Left ventricle myocardium inferior (tissue), 1 donor: ENCODE data around the gene SLC22A17. TPM values are rescaled to one million over a fixed set of nuclear protein-coding genes. Genes with fewer than 3 reads are reported as not detected.

ENCODE experiments used
- DNase-seq: peaks from one replicate; pipeline ENCODE4 v3.0.0-alpha.2; 2020
- H3K27ac ChIP-seq: fragments of 200-600 bp; replicated peaks from 2 replicates; pipeline ENCODE4 v1.8.0; 2021
- H3K27me3 ChIP-seq: fragments of 200-600 bp; 2 replicates; pipeline ENCODE4 v1.8.0; 2021; ENCODE audit warnings: low read depth
- H3K36me3 ChIP-seq: fragments of 200-600 bp; 2 replicates; pipeline ENCODE4 v1.8.0; 2021
- H3K4me1 ChIP-seq: fragments of 200-600 bp; 2 replicates; pipeline ENCODE4 v1.8.0; 2021
- H3K4me3 ChIP-seq: fragments of 200-600 bp; 2 replicates; pipeline ENCODE4 v1.8.0; 2021; ENCODE audit warnings: mild to moderate bottlenecking, moderate library complexity
- H3K9me3 ChIP-seq: fragments of 200-600 bp; replicated peaks from 2 replicates; pipeline ENCODE4 v1.8.0; 2021
- CTCF ChIP-seq: fragments of 200-600 bp; IDR thresholded peaks from 2 replicates; pipeline ENCODE4 v1.8.0; 2021; ENCODE audit warnings: antibody characterized with exemption, mild to moderate bottlenecking, borderline replicate concordance
- intact Hi-C: fragments of 100-400 bp; cut with micrococcal nuclease; formaldehyde crosslinking; loops from one replicate; pipeline ENCODE4 v1.11.0; 2022
- total RNA-seq: library from RNA; stranded (reverse); fragmentation: NEBNext Ultra II Directional; extraction: Animal tissue kit (Norgen Biotek cat#: 25700); gene quantifications from one replicate; pipeline ENCODE4 v1.2.1, GENCODE V29; 2021
- donor health status: DM: no; HTN: yes; CAD: no; lungs with severe emphysema.

Gene SLC22A17
- total RNA-seq, 1 donor from 2014 or later: 9.7 TPM

DNA sequence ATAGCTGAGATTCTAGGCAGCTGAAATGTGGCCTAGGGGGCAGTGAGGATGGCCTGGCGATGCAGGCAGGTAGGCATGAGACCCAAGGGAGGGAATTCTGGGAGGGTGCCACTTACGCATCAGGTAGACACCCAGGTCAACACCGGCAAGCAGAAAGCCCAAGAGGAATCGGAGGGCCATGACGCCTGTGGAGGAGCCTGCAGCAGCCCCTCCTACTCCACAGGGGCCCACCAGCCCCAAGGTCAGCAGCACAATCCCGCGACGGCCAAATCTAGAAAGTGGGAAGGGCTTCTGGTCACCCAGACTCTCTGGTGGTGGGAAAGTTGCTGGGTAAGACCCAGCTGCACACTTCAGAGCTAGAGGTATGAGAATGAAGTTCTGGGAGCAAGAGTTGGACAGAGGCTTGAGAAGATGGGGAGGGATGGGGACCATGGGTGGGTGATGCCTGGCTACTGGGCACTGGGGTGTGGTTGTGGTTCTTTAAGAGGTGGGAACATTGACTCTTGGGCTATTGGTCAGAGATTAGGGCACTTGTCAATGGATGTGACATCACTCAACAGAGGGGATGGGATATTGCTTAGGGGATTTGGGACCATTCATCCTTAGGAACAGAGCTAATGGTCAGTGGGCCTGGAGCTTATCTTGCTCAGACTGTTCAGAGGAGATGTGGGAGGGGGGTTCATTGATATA lies 3.4 kb downstream of the SLC22A17 start:
- intact Hi-C loops: no loop called here
- peaks cover 32% of the 10 kb centered on the region for H3K4me1 ChIP-seq
- H3K36me3 ChIP-seq: no peaks in the 10 kb centered on the region
- DNase-seq: no peak
- no peak for TF ChIP-seq CTCF
- H3K27me3 ChIP-seq: peaks cover 10% of the 10 kb centered on the region
- H3K27ac ChIP-seq: no peak overlapping the region
- H3K9me3 ChIP-seq: no peaks in the 10 kb centered on the region
- no peak overlapping the region for H3K4me3 ChIP-seq

DNA sequence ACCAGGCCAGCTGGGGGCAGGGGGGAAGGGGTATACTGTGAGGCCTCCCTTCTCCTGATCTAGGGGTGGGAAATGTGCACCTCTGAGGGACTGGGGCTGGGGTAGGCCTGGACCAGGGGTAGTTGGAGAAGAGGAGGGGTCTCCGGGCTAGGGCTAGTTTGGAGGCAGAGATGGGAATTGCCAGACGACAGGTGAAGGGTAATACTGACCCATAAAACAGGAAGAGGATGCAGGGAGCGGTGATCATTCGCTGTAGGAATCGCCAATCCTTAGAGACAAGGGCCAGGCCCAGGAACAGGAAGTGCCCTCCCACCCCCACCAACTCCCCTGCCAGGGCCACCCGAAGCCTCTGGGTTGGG lies 4.4 kb downstream of the SLC22A17 start:
- no peak for TF ChIP-seq CTCF
- Histone ChIP-seq H3K9me3 (no peaks in the 10 kb centered on the region), H3K4me3 (no peak overlapping the region), H3K36me3 (no peaks in the 10 kb centered on the region), H3K4me1 (peaks cover 31% of the 10 kb centered on the region), H3K27me3 (peaks cover 10% of the 10 kb centered on the region), H3K27ac (no peak overlapping the region)
- no peak for DNase-seq
- intact Hi-C loops: no loop called here

DNA sequence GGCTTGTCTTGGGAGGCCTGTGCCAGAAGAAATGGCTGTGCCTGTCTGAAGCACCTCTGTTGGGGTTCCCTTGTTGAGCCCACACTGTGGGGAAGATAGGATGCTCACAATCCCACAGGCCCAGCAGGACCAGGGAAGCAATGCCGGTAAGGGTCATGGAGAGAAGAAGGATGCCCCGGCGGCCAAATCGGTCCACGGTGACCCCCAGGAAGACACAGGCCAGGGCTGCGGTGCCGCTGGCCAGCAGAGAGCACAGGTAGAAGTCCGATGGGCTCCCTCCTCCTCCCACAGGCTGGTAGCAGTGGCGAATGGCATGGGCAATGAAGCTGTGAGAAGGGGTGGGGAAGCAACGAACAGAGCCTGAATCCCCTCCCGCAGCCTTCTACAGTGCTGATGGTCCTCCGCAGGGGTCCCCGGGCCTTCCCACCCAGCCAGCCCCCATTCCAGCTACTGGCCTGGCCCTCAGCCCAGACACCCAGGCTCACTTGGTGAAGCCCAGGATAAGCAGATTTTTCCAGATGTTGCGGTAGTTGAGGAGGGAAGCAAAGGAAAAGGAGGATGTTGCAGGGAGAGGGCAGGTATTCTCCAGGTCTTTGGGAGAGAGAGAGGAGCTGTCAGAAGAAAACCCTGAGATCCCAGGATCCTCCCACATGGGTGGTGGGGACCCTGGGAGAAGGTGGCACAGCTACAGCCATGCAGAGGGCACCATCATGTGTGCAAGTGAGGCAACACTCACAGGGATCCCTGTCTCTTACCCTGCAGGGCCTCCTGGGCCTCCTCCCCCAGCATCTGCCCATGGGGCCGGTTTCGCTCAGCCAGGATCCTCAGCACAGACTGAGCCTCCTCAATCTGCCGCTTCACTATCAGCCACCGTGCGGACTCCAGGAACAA lies 5.0 kb downstream of the SLC22A17 start:
- Histone ChIP-seq H3K4me3 (no peak overlapping the region), H3K9me3 (no peaks in the 10 kb centered on the region), H3K27ac (no peak overlapping the region), H3K4me1 (peaks cover 25% of the 10 kb centered on the region), H3K36me3 (no peaks in the 10 kb centered on the region), H3K27me3 (peaks cover 10% of the 10 kb centered on the region)
- no peak for DNase-seq
- intact Hi-C loops: no loop called here
- TF ChIP-seq CTCF: no peak

DNA sequence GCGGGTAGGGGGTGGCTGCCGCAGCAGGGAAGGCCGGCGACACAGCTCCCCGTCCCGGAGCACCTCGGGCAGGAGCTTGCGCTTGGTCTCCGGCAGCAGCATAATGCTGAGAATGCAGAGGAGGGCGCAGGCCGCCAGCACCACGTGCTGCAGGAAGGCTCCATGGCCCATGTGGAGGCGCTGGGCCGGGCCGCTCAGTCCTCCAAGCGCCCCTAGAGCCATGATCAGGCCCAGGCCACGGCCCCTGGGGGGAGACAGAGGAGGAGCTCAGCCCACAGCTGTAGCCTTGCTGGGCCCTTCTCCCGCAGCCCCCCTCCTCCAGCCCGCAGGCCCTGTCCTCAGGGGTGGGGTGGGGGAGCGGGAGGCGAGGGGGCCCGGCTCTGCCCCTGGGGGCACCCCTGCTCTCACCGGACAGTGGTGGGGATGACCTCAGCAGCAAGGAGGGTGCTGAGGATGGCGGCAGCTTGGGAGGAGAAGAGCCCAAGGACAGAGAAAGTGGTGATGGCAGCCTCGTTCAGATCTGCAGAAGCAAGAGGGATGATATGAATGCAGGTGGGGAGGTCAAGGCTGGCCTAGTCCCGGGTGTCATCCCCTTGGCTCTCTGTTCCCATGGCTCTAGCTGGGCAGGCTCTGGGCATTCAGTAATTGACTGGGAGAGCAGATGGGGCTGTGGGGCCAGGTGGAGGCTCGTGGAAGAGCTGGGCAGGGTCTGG lies 5.8 kb downstream of the SLC22A17 start:
- DNase-seq: no peak
- Histone ChIP-seq H3K27me3 (peaks cover 6% of the 10 kb centered on the region), H3K36me3 (no peaks in the 10 kb centered on the region), H3K4me1 (peaks cover 17% of the 10 kb centered on the region), H3K27ac (peak overlapping the region; percentile 44), H3K9me3 (no peaks in the 10 kb centered on the region), H3K4me3 (no peak overlapping the region)
- intact Hi-C loops: no loop called here
- TF ChIP-seq CTCF: no peak

DNA sequence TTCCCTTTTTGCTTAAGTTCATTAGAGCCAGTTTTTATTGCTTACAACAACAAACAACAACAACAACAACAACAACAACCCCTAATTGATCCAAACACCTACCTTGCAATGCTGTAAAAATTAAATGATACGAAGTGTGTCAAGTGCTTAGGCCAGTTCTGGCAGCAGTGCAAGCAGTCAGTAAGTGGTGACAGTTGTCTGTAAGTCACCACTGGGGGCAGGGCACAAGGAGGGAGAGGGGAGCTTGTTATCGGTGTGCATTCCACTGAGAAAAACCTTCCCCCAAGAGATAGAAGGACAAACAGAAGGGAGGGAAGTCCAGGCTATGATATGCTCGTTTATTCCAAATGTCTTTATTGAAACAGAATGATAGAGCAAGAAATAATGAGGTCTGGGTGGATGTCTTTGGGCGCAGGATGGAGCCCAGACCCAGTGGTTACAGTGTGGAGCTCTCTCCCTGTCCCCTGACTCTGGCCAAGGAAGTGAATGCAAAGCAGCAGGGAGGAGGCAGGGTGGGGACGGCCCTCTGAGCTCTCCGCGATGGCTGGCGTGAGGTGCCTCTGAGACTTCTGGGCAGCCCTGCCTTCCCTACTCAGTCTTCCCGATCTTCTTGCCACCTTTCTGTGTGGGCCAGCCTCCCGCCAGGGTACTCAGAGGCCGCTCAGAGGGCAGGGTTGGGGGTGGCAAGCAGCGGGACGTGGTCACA lies 6.5 kb downstream of the SLC22A17 start:
- Histone ChIP-seq H3K4me1 (peaks cover 13% of the 10 kb centered on the region), H3K9me3 (no peaks in the 10 kb centered on the region), H3K36me3 (no peaks in the 10 kb centered on the region), H3K27me3 (no peaks in the 10 kb centered on the region), H3K4me3 (no peak overlapping the region), H3K27ac (peak overlapping the region; percentile 44)
- intact Hi-C loops: no loop called here
- peak; percentile 25 for TF ChIP-seq CTCF
- no peak for DNase-seq
